HG03095 (cell line): ENCODE results near the gene SPACA5.
A peak's percentile ranks its signal among the peaks of the same experiment; 100 is the strongest.
"Not testable (repeated sequence)": the region's sequence is repeated elsewhere in the genome, so short reads cannot be mapped to it uniquely, and the experiment has no call there.

ENCODE experiments used
- ATAC-seq: cut with Tn5 transposase; IDR thresholded peaks from one replicate; pipeline ENCODE4 v1.9.1; 2021; ENCODE audit warnings: moderate library complexity; ENCODE audit not compliant: unreplicated experiment

Gene SPACA5

GRCh38 chrX:48021026-48021900 is 14.5 kb downstream of the SPACA5 start:
- no peak for ATAC-seq

GRCh38 chrX:48022100-48022499 is 15.3 kb downstream of the SPACA5 start:
- ATAC-seq = no peak

GRCh38 chrX:48022738-48023137 is 15.9 kb downstream of the SPACA5 start:
- no peak for ATAC-seq

GRCh38 chrX:48025561-48025960 is 18.8 kb downstream of the SPACA5 start:
- ATAC-seq = peak; percentile 56

GRCh38 chrX:48027545-48027944 is 20.8 kb downstream of the SPACA5 start:
- not testable (repeated sequence) for ATAC-seq

- no peak for ATAC-seq
Measured at GRCh38 chrX:48028091-48028490, 21.3 kb downstream of the SPACA5 start.

GRCh38 chrX:48030237-48030636 is 23.4 kb downstream of the SPACA5 start:
- ATAC-seq = no peak

- ATAC-seq = not testable (repeated sequence)
Measured at GRCh38 chrX:48030641-48031173, 23.9 kb downstream of the SPACA5 start.

GRCh38 chrX:48035891-48036290 is 29.1 kb downstream of the SPACA5 start:
- no peak for ATAC-seq

- no peak for ATAC-seq
Measured at GRCh38 chrX:48043056-48043455, 36.3 kb downstream of the SPACA5 start.

- ATAC-seq = no peak
Measured at GRCh38 chrX:48045410-48046311, 38.9 kb downstream of the SPACA5 start.

GRCh38 chrX:48046846-48047245 is 40.1 kb downstream of the SPACA5 start:
- ATAC-seq = no peak

GRCh38 chrX:48058621-48059295 is 52.0 kb downstream of the SPACA5 start:
- ATAC-seq = no peak

- no peak for ATAC-seq
Measured at GRCh38 chrX:48059296-48059639, 52.5 kb downstream of the SPACA5 start.
